ENCODE data around the gene DLGAP1.

The DLGAP1 gene

DNA sequence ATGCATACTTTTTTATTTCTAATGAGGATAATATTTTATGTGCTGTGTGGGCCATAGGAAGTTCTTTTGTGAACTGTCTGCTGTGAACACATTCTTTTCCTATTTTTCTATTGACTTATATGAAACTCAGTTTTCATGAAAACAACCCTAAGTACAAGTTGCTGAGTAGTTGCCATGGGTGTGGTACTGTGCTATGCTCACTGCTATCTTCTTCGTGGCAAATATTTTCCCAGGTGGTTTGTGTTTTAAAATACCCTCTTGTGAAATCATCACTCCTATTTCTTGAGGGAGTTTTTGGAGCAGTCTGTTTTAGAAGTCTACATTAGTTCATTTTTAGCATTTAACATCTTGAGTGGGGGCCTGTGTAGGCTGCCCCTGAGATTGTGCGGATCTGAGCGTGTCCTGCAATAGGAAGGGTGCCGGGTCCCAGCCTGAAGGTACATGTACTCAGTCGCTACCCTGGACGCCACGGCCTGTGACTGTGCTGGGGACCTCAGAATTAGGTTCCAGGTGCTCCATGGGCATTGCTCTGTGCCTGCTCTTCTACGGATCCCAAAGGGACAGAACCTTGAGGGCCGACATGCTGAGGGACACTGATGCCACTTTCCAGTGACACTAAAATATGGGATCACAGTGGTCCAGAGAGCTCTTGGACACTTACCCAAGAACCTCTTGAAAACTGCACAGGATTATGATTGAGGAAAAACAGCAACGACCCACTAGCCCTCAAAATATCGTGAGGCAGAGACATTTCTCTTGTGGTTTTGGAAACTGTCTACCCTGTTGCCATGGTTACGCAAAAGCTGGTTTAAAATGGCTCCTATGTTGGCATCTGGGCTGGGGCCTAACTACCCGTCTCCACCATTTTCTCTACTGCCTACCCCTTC, 524.7 kb downstream of the DLGAP1 start:
- DNase-seq = no peak

DNA sequence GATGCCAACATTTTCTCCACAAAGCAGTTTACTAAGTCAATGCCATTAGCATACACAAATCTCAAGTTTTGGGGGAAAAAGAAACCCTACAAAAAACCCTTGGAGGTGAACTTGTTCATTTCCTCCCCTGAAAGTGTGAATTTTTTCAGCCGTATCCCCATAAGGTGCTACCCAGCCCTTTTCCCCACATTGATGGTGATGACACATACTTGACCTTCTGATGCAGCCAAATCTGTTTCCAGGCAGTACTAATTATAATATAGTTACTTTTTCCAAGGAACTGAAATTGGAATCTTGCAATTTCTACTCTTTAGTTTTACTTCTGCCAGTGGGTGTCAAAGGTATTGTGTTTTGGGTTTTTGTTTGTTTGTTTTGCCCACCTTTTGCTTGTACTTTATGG, 530.7 kb downstream of the DLGAP1 start:
- DNase-seq = no peak

DNA sequence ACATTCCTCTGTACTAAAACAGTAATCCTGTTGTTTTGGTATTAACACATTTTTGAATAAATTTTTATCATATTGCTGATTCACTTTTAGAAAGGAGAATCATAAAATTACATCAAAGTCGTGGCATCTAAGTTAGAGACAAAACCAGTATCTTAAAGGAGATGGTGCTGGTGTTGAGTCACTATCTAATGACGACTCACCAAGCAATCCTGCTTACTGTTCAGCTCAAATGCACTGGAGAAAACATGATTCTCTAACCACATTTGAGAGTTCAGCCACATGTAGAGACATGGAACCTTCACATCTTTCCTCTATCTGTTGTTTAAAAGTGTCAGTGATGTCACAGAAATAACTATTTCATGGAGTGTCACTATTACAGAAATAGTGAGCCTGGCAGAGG, 531.4 kb downstream of the DLGAP1 start:
- DNase-seq = no peak

DNA sequence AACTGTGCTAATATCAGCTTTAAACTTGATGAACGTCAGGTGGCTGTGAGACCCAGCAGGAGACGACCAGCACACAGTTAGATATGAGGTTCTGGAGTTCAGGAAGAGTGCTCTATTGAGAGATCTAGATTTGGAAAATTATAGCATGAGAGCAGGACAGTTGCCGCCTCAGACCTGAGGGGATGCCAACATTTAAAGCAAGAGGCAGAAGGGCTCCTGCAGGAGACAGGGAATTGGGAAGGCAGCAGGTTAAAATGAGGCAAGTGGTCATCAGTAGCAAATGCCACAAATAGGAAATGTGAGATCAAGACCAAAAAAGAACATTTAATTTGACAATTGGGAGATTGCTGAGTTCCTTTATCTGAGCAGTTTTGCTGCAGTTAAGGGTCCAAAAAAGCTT, 533.3 kb downstream of the DLGAP1 start:
- DNase-seq = no peak

DNA sequence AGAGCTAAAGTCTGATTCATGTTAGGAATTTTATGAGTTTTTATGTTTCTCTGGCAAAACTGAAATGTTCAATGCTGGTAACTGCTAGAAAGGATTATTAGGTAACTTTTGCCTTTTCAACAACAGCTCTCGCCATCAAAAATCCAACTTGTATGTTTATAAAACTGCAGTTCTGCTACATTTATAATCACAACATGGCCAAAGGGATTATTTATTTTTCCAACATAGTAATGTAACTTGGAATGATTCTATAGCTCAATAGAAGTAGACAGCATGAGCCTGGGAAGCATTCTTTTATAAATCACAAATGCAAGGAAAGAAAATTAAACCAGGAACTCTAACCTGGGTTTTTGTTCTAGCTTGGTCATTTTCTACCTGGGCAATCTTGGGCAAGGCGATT, 534.3 kb downstream of the DLGAP1 start:
- no peak for DNase-seq

DNA sequence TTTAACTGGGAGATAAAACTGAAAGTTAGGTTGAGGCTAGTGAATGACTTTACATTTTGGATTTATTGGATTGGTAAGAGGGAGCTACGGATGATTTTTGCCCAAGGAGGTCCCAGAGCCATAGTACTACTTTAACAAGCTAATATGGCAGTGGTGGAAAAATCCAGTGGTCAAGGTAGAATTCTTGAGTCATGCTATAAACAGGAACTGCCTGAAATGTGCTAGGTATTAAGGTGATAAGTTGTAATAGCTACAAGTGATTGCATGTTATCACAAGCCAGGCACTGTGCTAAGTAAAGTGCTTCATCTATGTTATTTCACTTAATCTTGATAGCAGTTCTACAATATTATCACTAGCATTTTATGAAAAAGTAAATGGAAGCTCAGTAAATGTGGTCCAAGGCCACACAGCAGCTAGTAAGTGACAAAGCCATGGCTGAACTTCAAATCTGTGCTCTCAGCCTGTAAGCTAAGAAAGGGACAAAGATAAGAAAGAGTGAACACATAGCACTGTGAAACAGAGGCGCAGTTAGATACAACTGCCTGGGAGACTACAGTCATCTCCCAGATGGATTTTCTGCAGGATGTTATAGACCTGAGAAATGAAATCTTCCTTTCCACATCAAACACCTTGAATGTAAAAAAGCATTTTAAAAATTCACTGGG, 535.6 kb downstream of the DLGAP1 start:
- DNase-seq = no peak

DNA sequence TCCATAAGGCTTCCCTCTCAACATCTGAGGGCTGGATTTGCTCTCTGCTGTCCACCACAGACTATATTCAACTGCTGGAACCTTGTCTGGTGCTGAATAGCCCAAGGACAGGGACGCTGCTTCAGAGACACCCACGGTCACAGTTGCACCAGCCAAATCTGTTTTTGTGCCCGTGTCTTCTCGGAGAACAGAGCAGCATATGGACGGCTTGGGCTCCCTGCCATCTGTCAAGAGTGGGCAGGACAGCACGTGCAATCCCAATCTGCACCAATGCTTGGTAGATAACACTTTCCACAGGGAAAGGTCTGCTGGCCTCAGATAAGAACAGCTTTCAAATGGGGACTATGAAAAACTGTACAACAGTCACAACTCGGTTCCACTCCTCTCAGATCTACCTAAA, 539.0 kb downstream of the DLGAP1 start:
- no peak for DNase-seq

DNA sequence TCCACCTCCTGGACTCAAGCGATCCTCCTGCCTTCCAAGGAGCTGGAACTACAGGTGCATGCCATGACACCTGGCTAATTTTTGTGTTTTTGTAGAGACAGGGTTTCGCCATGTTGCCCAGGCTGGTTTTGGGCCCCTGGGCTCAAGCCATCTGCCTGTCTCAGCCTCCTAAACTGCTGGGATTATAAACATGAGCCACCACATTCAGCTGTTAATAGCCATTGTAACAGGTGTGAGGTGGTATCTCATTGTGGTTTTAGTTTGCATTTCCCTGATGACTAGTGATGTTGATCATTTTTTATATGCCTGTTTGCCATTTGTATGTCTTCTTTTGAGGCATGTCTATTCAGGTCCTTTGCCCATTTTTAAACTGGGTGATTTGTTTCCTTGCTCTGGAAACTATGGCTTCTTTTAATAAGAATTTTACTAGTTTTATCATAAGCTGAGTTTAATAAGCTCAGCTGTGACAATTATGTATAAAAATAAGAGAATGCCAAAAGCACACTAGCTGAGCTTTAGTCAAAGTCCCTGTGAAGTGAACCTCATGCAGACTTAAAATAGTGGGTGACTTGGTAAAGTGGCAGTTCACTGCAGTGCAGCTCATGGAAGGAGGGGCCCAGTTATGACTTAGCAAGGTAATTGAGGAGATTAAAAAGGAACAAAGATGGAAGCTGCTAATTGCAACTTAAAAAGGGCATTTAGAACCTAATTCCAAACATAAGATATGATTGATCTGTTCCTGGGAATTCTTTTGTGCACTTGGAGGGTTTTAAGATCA, 540.1 kb downstream of the DLGAP1 start:
- DNase-seq = no peak

DNA sequence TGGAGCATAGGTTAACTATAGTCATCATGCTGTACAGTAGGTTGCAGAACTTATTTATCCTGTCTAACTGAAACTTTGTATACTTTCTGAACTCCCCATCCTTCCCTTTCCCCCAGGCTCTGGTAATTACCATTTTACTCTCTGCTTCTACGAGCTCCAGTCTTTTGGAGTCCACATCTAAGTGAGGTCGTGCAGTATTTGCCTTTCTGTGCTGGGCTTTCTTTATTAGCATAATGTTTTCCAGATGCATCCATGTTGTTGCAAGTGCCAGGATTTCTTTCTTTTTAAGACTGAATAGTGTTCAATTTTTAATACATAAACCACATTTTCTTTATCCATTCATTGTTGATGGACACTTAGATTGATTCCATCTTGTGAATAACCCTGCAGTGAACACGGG, 541.0 kb downstream of the DLGAP1 start:
- DNase-seq = no peak

DNA sequence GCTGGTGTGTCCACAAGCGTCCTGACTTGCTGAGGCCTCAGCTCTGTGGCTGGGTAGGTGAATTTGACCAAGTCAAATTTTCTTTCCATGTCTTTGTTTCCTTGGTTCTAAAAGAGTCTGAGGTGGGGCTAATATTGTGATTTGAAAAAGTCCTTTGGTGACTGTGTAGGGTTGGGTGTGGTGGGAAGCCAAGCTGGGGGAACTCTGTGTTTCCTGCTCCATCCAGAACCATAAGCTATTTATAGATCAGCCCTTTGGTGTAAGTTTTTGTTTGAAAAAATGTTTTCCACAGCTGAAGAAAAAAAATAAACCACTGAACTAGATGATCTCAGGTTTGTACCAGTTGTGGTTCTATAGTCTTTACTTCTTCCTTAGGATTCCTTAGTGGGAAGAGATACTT, 542.4 kb downstream of the DLGAP1 start:
- DNase-seq = no peak

DNA sequence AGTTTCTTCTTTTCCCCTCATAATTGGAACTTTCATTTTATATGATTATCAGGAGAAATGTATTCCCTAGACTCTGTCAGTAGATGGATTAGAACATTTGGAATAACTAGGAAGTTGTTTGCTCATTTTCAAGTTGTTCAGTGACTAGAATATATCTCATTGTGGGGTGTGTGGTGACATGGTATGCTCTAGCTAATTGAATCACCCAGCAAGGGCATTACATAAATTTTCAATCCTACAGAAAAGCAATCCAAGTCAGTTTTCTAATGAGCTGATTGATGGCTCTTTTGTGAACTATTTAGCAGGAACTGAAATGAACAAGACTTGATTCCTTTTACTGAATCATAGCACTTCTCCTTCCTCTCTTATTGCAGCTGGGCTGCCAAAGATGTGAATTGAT, 543.7 kb downstream of the DLGAP1 start:
- no peak for DNase-seq

DNA sequence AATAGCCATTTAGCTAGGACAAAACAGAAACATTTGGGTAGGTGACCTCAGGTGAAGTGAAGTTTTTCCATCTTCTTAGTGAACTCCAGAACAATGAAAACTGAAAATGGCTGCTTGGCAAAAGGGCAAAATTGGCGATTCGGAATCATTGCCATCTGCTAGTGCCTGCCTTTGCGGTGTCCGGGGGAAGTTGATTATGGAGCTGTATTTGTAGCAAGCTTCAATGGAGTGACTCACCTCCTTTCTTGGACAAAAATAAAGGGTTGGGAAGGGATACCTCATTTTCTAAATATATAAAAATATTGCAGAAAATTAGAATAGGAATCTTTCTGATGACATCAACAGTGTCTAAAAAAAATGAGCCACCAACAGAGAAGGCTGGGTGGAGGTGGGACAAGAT, 544.6 kb downstream of the DLGAP1 start:
- DNase-seq = no peak

DNA sequence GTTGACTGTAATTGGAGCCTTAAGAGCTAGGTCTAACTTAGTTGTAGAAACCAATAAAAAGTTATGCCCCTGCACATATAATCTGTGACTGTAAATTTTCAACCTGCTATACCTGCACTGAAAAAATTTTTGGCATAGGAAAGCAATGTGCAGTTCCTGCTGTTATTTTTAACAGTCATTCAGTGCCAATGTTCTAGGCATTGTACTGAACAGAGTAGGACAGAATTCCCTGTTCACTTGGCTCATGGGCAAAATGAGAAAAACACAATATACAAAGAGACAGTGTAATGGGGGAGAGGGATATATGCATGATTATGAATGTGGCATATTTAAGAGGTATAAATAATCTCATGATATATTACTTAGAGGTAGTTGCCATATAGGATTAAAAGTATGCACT, 547.2 kb downstream of the DLGAP1 start:
- DNase-seq = no peak

DNA sequence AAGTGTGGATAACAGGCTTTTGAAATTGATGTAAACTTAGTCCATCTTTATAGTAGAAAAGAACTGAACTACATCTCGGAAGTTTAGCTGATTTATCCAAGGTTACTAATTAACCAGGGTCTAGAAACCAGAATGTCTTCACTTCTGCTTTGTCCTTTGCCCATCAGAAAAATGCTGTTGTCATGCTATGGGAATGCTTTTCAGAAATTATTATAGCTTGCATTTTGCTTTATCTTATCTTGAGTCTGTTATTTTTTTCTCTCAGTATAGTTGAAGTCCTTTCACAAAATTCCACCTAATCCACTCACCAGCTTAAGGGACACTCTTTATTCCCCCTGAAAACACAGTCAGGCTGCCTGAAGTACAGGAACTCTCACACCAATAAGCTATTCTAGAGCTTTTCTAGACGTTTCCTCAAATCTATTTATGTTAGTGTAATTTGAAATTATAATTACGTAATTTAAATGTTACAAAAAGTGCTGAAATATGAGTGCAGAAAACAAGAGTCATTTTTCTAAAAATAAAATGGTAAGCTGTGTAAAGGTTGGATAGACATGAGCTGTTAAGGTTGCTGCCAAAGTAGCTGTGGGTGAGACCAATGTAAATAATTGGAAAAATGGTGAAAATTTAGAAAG, 548.9 kb downstream of the DLGAP1 start:
- no peak for DNase-seq

DNA sequence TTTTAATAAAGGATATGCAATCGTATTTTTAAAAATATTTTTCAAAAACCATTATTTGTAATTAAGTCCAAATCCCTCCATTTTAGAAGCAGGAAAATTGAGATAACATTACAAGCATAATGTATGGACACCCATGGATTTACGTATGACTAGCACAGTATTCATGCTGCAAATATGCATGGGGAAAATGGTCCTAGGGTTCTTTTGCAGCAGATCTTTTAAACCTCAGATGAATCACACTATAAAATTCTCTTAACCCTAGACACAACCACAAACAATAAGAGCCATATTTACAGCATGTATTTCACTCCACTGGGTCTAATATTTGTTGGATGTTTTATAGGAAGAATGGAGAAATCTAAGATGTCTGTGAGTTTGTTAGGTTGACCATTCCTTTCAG, 551.8 kb downstream of the DLGAP1 start:
- DNase-seq = no peak

DNA sequence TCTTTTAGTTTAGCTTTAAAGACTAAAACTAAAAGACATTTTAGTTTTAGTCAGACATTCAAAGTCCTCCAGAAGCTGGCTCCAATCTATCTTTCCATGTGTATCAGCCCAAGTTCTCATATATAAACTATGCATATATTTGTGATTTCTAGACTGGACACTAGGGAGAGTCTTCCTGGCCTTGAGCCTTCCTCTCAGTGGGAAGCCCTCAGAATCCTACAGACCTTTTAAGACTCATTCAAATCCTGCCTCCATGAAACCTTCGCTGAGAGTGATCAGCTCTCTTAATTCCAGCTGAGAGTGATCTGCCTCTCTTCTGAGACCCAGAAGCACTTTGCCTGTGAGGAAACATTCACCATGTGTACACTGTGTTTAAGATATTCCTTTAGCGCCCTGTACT, 552.4 kb downstream of the DLGAP1 start:
- DNase-seq = no peak

DNA sequence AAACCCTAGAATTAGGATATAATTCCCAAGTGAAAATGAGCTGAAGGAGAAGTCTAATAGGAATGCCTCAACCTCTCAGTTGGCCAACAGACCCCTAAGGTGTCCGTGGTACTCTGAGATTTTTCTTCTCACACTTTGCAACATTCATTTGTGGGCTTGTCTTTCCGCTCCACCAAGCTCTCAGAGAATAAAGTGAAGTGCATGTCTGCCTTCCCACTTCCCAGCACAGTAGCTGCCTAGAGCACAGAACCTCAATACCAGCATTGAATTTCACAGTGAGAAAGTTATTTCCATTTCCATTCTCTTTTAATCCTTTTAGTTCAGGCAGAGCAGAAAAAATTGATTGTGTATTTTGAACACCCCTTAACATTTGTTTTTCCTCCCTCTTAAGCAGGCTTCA, 553.3 kb downstream of the DLGAP1 start:
- no peak for DNase-seq

DNA sequence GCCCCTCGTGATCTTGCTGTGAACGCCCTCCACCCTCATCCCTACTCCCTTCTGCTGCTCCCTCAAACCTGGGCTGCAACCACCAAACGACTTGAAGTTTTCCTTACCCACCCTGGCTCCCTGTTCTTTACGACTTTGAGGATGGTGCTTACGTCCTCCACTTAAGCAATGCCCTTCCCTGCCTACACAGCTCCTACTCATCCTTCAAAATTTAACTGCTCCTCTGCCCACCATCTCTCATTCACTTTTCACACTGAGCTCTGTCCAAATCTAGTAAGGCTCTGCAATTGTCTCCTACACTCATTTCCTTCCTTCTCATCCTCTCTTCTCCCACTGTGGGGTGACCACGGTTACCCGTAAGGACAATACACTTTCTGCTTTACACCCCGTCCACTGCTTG, 554.1 kb downstream of the DLGAP1 start:
- no peak for DNase-seq

DNA sequence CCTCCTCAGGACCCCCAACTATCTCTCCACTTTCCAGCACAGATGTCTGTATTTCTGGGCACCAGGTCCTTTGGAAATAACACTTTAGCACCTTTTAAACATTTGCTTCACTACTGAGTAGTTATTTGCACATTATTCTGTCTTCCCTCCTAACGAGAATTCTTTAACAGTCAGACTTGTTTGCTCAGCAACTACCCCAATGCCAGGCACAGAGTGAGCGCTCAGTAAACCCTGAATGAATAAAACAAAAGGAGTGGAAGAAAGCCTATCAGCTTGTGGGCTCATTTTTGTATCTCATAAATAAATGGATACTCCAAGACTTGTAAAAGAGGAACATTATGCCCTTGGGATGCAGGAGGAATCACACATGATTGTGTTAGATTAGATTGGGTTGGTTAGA, 554.8 kb downstream of the DLGAP1 start:
- no peak for DNase-seq

DNA sequence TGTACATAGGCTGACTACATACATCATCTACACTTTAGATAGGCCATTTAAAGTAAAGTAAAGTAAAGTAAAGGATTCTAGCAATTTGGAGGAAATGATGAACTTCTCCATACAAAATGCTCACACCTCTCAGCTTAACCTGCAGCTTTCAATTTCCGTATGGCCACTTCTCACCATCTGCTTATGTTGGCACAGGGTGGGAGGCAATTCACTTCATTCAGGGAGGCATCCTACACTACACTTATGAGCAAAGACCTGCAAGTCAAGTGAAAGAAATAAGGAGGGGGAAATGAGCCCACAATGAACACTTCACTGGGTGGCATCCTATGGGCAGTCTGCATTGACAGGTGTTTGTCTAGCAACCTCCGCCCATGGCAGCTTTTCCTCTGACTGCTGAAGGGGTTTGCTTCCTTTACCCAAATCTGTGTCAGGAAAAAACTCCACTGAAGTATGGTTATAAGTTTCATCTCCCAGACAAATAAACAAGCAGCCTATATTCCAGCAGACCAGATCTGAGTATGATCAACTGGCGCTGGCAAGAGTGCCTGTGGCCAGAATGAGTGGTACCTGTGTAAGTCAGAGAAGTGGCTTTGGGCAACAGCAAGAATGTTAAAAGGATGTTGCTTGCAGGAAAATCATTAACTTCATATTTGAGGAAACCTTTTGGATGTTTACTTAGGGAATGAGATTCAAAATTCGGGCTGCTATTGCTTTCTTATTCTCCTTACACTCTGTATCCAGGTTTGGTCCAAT, 556.1 kb downstream of the DLGAP1 start:
- DNase-seq = no peak

DNA sequence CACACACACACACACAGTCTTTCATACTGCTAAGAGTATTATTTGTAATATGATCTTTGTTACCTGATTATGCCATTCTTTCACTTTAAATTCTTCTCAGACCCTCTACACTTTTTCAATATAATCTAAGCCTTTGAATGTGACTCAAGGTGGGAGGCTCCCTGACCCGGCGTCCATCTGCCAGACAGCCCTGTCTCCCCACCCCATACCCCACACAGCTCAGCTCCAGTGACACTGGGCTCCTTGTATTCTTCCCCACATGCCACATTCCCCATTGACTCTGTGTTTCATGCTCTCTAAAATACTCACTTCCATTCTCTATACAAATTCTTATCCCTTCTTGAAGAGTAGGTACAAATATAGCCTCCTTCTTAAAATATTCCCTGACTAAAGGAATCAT, 563.0 kb downstream of the DLGAP1 start:
- DNase-seq = no peak

DNA sequence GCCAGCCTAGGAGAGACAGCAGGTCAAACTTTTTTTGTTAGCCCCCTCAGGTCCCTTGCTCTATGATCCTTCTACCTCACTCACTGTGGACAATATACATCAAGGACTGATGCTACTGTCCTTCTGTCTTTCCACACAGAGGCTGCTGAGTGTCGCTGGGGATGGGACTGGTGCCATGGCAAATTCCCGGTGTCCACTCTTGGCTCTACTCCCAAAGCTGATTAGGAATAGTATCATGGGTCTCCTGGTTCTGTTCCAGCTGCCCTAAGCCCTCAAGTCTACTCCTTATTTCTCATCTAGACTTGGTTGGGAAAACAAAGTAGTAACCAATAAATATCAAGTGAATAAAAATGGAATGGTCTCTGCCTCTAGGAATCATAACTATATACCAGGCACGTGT, 563.9 kb downstream of the DLGAP1 start:
- no peak for DNase-seq

DNA sequence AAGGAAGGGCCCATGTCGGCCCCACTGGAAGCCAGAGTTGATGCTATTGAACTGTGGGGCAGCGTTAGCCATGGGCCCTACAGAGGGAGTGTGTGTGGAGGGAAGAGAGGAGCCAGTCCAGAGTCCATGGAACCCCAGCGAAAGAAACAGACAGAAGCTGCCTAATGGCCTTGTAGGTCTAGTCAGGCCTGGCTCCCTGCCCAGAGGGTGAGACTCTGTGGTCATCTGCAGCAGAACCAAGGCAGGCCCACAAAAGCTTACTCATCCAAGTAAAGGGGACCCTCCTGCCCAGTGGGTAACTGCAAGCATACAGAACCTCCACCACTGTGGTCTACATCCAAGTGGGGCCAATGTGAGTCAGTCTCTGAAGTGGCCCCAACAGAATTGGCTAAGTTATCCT, 565.3 kb downstream of the DLGAP1 start:
- DNase-seq = no peak
